GM12892 (cell line): ENCODE results near the gene TMC5.

Source experiments
- POLR2A ChIP-seq: IDR thresholded peaks from 2 replicates; pipeline ENCODE4 v1.6.1; 2011; ENCODE audit warnings: low read depth, low read length, control low read depth
- POLR2AphosphoS5 ChIP-seq: IDR thresholded peaks from 2 replicates; pipeline ENCODE4 v1.6.1; 2011; ENCODE audit warnings: low read depth, low read length, control low read depth

DNA sequence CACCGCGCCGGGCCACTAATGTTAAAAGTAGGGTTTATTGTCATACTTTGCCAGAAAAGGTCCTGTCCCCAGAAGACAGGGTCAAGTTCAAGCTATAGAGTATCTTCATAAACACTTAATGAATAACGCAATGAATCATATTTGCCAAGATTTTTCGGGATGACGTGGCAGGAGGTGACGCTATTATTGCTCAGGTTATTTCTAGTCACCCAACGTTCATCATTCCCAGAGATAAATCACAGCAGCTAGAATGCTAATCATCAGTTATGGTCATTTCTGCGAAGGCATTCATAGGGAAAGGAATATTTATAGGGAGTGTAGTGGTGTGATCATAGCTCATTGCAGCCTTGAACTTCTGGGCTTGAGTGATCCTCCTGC lies 2.0 kb downstream of the TMC5 start:
- TF ChIP-seq POLR2A (no peak), POLR2AphosphoS5 (no peak)
